Activated naive CD4-positive, alpha-beta T cell treated with anti-CD3 and anti-CD28 coated beads, Interleukin-2, amount 10 ng/mL, durations not matched to agents 7 days and 5 days (primary cell): ENCODE measurements around the gene ANGPTL2.

ENCODE experiments used
- CTCF ChIA-PET: fragments of 350-600 bp; sonication (Branson Sonifier 250); formaldehyde crosslinking; loops from one replicate; lab custom pipeline; 2021; ENCODE audit warnings: antibody characterized with exemption; lab: Charles Lee
- DNase-seq: peaks from one replicate; pipeline ENCODE4 v3.0.0-alpha.2; 2020
- H3K27ac Mint-ChIP-seq: one replicate; pipeline ENCODE4 v1.8.0; 2021; ENCODE audit warnings: mild to moderate bottlenecking, moderate library complexity, mixed read lengths
- H3K27me3 Mint-ChIP-seq: one replicate; pipeline ENCODE4 v1.8.0; 2021; ENCODE audit warnings: mild to moderate bottlenecking, mixed read lengths
- H3K36me3 Mint-ChIP-seq: one replicate; pipeline ENCODE4 v1.8.0; 2021; ENCODE audit warnings: mixed read lengths
- H3K4me1 Mint-ChIP-seq: one replicate; pipeline ENCODE4 v1.8.0; 2021; ENCODE audit warnings: mixed read lengths
- H3K4me3 Mint-ChIP-seq: one replicate; pipeline ENCODE4 v1.8.0; 2021; ENCODE audit warnings: mild to moderate bottlenecking, moderate library complexity, mixed read lengths
- H3K9me3 Mint-ChIP-seq: one replicate; pipeline ENCODE4 v1.8.0; 2021; ENCODE audit warnings: mixed read lengths

The ANGPTL2 gene

DNA sequence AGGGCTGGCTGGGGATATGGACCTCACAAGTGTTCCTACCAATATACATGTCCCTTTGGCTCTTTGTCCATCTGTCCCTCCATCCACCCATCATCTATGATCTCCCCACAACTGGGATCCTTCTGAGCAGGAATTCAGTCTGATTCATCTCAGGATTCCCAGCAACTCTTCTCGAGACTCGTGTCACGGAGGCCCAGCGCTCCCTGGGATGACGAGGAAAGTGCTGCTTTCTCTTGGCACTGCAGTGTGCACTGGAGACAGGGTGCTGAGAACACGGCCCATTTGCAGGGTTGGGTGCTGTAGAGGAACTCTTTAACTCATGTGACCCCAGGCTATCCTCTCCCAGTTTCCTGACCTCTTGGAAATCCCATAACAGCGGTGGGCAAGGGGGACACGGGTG lies 72.9 kb downstream of the ANGPTL2 start:
- CTCF ChIA-PET, result interaction anchor here (0.7 to 2.3 kb wide), 10 partner anchors 8 to 229 kb away, joined by 3 to 19 read pairs (median 6); no protein-coding TSS in a partner anchor
- Mint-ChIP-seq H3K4me3 (no peak overlapping the region), H3K9me3 (no peaks in the 10 kb centered on the region), H3K27ac (no peak overlapping the region), H3K4me1 (peaks cover 41% of the 10 kb centered on the region), H3K36me3 (no peaks in the 10 kb centered on the region), H3K27me3 (peaks cover 3% of the 10 kb centered on the region)
- DNase-seq, result no peak

GRCh38 chr9:127049044-127049443 lies 73.4 kb downstream of the ANGPTL2 start:
- peak; percentile 50 for DNase-seq
- Mint-ChIP-seq H3K36me3 (no peaks in the 10 kb centered on the region), H3K27ac (peak overlapping the region; percentile 56), H3K27me3 (peaks cover 3% of the 10 kb centered on the region), H3K4me1 (peaks cover 41% of the 10 kb centered on the region), H3K9me3 (no peaks in the 10 kb centered on the region), H3K4me3 (peak overlapping the region; percentile 58)
- CTCF ChIA-PET, result interaction anchor here (0.7 to 2.3 kb wide), 10 partner anchors 9 to 228 kb away, joined by 3 to 19 read pairs (median 6); no protein-coding TSS in a partner anchor

- Mint-ChIP-seq H3K4me3 (no peak overlapping the region), H3K9me3 (no peaks in the 10 kb centered on the region), H3K4me1 (peaks cover 41% of the 10 kb centered on the region), H3K27ac (no peak overlapping the region), H3K36me3 (no peaks in the 10 kb centered on the region), H3K27me3 (peaks cover 3% of the 10 kb centered on the region)
- CTCF ChIA-PET, result interaction anchor here (1.4 to 2.3 kb wide), 4 partner anchors 10 to 61 kb away, joined by 5 to 19 read pairs (median 8); no protein-coding TSS in a partner anchor
- DNase-seq, result no peak
Observed at GRCh38 chr9:127047971-127048370, 74.5 kb downstream of the ANGPTL2 start.

- CTCF ChIA-PET, result no interaction called here
- Mint-ChIP-seq H3K36me3 (no peaks in the 10 kb centered on the region), H3K9me3 (no peaks in the 10 kb centered on the region), H3K4me3 (no peak overlapping the region), H3K4me1 (peaks cover 29% of the 10 kb centered on the region), H3K27me3 (peaks cover 3% of the 10 kb centered on the region), H3K27ac (no peak overlapping the region)
- no peak for DNase-seq
Observed at GRCh38 chr9:127045148-127045547, 77.3 kb downstream of the ANGPTL2 start.

DNA sequence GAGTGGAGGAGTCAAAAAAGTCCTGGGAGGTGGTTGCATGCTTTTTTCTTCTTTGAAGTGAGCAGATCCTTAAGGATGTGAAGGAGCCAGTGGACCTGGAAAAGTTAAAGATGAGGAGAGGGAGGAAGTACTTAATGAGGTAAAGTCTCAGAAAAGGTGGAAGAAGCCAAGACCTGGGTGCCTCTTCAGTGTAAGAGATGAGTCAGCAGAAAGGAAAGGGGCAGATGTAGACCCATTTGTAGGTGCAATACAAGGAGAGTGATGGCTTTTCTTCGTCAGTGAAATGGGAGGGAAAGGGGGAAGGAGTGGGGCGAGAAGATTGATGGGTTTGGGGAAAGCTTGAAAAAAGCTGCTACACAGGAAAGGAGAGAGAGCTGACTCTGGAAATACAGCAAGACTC lies 82.9 kb downstream of the ANGPTL2 start:
- Mint-ChIP-seq H3K36me3 (no peaks in the 10 kb centered on the region), H3K9me3 (no peaks in the 10 kb centered on the region), H3K4me3 (no peak overlapping the region), H3K27ac (no peak overlapping the region), H3K4me1 (no peaks in the 10 kb centered on the region), H3K27me3 (no peaks in the 10 kb centered on the region)
- CTCF ChIA-PET, result no interaction called here
- DNase-seq, result no peak

DNA sequence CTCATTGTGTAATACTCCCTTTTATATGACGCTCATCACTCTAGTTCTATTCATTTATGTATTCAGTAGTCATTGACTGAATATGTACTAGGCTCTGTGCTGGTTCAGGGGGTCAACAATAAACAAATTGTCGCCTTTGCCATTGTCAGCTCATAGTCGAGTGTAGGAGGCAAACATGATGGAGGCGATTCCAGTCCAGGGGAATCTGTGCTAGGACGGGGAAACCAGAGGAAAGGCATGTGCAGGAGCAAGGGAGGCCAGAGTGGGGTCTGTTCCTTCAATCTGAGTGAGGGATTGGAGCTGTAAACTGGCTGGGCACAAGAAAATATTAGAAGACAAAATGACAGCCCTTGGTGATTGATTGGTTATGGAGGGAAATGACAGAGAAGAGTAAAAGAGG lies 83.9 kb downstream of the ANGPTL2 start:
- no peaks in the 10 kb centered on the region for H3K9me3 Mint-ChIP-seq
- H3K36me3 Mint-ChIP-seq, result no peaks in the 10 kb centered on the region
- CTCF ChIA-PET, result no interaction called here

More for the DNA sequence above, 83.9 kb downstream of the ANGPTL2 start:
- no peak for DNase-seq
- no peaks in the 10 kb centered on the region for H3K4me1 Mint-ChIP-seq
- no peak overlapping the region for H3K4me3 Mint-ChIP-seq
- H3K27me3 Mint-ChIP-seq, result no peaks in the 10 kb centered on the region
- H3K27ac Mint-ChIP-seq, result no peak overlapping the region
